Measurements from ENCODE around the gene TMED7. TPM values are rescaled to one million over a fixed set of nuclear protein-coding genes. Genes with fewer than 3 reads are reported as not detected.

TMED7 gene
- total RNA-seq, 1 experiment from 2014 or later: 148 TPM

DNA sequence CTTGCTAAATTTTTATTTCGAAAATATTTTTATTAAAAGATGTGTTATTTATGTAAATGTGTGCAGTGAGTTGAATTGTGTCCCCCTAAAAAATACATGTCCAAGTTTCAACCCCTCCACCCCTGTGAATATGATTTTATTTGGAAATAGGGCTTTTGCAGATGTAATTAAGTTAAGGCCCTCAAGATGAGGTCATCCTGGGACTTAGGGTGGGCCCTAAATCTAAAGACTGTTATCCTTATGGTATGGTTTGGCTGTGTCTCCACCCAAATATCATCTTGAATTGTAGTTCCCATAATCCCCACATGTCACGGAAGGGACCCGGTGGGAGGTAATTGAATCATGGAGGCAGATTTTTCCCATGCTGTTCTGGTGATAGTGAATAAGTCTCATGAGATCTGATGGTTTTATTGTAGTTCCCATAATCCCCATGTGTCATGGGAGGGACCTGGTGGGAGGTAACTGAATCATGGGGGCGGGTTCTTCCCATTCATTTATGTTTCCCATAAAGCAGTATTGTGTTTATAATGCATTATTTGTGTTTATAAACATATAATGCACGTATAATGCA lies 1.5 kb upstream of the TMED7 start:
- no peak for DNase-seq (ENCODE audit: low read depth)

DNA sequence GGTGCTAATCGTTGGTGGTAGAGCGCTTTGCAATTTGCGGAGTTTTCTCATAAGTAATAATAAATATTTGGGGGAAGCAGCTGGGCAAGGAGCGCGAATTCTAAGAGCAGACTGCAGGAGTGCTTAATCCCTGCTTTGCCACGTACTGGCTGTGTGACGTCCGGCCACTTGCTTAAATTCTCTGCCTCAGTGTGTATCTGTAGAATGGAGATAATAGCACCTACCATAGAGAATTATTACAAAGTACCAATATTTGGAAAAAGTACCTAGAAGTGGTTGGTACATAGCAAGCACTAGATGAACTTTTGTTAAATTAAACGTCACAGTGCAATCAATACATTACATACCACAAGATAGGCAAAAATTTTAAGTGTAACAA lies 598 bp upstream of the TMED7 start:
- DNase-seq (ENCODE audit: low read depth): no peak

DNA sequence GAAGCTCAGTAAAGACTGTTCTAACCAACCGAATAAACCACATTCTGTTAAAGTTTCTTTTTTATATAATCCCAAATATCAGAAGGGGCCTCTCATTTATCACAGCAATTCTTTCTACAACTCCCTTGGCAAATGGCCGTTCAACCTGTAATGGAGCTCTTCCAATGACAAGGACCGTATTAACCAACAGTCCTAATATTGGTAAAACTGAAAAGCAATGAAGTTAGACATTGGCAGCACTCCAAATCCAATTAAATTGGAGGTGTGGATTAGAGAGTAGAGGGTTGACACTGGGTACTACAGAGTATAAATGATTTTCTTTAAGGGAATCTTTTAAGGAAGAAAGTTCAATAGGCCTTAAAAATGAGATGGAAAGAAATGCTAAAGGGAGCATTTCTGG lies 842 bp downstream of the TMED7 start:
- DNase-seq (ENCODE audit: low read depth): no peak

DNA sequence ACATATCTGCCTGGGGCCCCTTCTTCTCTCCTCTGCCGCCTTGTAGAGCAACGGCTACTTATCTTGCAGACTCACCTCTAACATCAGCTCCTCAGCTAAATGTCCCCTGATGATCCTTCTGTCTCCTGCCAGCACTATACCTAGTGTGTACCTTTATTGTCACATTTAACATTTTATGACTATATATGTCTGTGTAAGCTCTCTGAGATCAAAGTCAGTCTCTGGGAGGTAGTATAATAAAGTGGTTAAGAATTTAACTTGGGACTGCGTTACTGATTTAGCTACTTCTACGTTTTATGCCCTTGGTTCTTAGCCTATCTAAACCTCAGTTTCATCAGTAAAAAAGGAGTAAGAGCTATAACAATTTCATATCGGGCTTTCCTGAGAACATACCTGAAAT lies 2.2 kb downstream of the TMED7 start:
- DNase-seq (ENCODE audit: low read depth): no peak

DNA sequence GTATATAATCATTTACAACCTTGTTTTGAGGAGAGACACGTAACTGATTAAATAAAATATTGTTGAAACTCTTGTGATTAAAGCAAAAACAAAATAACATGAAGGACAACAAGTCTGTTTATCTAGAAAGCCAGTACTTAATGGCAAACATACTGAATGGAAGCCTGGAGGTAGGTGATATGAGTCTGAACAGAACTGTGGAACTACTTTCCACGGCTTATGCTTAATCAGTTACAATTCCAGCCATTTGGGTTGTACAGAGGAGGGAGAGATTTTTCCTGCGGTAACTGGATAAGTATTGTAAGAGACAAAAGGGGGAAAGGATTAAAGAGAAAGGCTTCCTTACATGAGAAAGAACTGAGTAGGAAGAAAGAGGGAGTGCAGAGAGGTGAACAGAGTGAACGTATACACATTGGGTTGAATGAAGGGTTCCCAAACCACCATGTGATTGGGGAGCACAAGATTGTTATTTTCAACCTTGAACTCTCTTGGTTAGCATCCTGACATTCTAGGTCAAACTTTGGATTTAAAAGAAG lies 4.4 kb downstream of the TMED7 start:
- DNase-seq (ENCODE audit: low read depth): no peak

DNA sequence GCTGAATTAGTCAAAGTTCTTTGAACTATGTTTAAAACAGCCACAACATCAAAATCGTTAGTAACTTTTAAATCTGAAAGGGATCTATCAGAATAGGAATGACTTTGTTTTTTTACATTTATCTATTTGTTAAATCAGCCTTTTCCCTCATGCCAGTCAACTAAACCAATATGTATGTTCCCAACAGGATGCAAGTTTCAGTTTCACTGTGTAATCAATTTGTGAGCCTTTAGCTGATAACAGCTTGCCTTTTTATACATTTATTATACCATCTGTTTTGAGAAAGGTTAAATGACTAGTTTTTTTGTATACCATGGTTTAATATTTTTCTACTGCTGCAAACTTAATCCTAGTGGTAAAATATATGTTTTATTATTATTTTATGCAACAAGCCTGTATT lies 8.9 kb downstream of the TMED7 start:
- DNase-seq (ENCODE audit: low read depth): no peak

DNA sequence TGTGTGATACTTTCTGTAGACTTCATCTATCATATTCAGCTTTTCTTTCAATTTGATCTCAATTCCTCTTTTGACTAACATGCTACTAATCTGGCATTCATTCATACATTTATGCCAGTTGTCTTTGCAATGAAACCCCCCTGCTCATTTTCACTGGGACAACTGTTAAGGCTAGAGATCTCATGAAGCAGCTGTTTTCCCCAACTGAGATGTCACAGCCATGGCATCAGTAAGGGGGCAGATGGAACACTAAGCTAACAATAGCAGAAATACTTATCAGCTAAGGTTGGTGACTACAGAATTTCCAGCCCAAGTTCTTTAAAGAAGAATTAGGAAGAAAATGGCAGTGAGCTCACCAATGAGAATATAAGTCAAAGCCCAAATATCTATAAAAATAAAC lies 9.4 kb downstream of the TMED7 start:
- DNase-seq (ENCODE audit: low read depth): no peak

DNA sequence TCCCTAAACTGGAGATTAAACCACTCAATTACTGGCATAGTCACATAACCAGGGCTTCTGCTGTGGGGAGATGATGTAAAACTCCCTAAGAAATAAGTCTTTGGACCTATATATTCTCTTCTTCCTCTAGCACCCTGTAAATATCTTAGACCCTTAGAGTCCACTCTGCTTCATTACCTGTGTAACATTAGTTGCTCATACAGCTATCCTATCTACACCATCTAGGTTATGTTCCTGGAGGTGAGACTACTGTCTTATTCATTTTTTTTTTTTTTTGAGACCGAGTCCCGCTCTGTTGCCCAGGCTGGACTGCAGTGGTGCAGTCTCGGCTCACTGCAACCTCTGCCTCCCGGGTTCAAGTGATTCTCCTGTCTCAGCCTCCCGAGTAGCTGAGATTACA lies 14.0 kb downstream of the TMED7 start:
- DNase-seq (ENCODE audit: low read depth): no peak

DNA sequence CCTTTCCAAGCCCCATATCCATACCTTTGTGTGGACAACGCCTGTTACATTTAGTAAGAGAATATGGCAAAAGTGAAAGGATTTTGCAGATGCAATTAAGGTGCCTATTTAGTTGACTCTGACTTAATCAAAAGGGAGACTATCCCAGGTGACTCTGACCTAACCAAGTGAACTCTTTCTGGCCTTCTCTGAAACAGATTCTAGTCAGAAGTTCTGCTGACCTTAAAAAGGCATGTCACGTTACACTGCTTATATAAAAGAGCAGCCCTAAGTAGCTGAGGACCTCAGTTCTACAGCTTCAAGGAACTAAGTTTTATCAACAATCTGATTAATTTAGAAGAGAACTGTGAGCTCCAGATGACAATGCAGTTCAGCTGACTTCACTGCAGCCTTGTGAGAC lies 17.9 kb downstream of the TMED7 start:
- no peak for DNase-seq (ENCODE audit: low read depth)

DNA sequence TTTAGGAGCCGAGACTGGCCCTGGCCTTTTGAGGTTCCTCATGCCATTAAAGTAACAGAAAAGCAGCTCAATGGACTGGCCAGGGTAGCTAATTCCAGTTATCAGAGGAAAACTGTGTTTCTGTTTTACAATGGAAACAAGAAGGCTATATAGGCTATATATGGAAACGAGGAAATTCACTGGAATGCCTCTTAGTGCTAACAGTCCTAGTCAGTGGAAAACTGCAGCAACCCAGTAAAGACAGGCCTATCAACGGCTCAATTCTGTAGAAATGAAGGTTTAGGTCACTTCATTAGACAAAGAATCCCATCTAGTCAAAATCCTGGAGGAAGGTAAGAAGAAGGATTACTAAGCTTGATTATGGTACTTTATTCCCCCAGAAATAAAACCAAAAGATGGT lies 20.4 kb downstream of the TMED7 start:
- no peak for DNase-seq (ENCODE audit: low read depth)

DNA sequence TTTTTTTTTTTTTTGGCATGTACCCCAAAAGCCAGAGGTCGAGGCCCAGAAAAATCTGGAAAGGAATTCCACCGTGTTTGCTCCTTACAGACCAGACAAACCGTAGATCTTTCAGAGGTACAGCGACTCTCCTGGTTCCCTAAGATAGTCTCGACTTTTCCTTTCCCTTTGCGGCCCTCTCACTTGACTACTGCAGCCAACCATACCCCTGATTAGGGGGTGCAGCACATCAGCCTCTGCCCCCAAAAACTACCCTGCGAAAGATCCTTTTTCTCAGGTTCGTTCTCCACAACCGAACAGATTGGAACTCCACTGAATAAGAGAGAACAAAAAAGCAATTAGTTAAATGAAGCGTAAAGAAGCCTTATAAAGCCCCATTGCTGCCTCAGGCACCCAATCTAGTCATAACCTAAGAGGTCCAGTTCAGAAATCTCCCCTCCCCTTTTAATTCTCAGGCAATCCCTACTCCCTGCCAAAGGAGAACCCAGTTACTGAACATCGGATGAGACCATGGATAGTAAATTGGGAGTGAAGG lies 23.2 kb downstream of the TMED7 start:
- peak; percentile 92 for DNase-seq (ENCODE audit: low read depth)

DNA sequence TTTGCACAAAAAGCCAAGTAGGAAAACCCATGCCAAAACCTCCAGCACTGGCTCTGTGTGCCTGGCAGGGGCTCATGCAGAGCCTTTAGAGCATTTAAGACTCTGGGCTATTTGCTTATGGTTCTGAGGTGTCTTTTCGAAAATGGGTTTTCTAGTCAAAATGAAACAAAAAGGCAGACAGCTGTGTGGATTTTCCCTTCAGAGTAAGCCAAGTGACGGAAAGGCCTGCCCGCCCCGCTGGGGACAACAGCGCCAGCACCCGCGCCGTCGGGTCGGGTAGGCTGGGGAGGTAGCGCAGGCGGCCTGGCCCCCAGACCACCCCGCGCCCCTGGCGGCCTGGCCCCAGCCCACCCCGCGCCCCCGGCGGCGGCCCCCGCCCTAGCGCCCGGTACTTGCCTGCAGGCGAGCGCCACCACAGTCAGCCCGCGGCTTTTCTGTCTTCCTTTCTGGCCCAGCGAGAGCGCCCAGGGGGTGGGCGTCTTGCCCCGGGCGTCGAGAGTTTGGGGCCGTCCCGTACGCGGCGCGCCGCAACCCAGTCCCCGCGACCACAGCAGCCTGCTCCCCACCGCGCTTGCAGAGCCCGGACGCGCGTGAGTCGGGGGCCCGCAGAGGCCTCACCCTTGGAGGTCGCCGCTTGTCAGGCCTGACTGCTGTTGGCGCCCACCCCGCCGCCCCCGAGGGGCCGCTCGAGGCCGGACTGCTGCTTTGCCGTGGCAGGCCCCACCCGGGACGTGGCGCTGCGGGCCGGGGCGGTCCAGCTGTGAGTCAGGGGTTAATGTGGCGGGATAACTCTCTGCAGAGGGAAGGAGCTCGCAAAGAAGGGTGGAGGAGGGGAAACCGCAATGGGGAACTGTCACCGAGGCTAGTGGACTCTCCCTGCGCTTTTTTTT lies 23.9 kb downstream of the TMED7 start, which contains the start of gene TICAM2:
TICAM2 (minus strand) TSS at position 779 of the 890 bp plus-strand sequence. CDS start 21,223 bp downstream, outside the sequence.
- peak; percentile 37 for DNase-seq (ENCODE audit: low read depth)

DNA sequence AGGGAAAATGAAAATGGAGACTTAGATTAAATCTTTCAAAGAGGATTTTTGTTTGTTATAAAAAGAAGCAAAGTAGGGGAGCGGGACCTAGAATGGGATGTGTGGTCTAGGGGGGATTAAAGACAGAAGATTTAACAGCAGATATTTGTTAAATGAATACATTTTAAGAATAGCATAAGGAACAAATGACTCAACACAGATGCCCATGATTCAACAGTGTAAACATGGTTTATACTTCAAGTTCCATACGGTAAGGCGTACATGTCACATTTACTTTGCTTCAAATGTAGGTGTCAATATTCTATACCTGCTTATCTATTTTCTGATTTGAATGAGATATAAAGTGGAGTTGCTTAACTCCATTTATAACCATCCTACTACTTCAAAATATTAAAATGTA lies 25.1 kb downstream of the TMED7 start:
- no peak for DNase-seq (ENCODE audit: low read depth)

DNA sequence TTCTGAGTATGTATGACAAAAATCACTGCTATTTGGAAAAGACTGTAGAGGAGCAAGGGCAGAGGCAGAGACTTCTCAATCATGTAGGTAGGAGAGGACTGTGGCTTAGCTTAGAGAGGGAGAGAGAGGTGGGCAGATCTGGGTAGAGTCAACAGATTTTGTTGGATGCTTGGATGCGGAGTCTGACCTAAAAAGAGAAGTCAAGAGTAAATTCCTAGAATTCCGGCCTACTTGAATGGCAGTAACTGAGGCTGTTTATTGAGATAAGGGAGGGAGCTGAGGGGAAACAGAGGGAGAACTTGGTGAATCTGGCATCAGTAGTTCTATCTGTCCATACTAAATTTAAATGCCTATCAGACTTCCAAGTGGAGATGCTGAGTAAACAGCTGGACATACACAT lies 25.9 kb downstream of the TMED7 start:
- no peak for DNase-seq (ENCODE audit: low read depth)

DNA sequence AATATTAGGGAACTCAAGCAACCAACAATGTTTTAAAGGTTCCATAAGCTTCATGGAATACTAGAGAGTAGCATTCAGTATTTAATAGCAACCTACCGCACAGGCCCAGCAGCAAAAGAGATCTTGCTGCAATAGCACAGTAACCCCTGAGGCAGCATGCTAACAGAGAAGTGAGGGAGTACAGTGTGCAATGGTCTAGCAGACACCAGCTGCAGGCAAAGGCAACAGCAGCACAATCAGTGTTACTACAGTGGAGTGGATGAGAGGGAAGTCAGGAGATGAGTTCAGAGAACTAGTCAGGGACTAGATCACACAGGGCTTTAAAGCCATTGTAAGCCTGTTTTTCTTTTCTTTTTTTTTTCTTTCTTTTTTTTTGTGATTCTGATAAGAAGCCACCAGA lies 26.3 kb downstream of the TMED7 start:
- peak; percentile 38 for DNase-seq (ENCODE audit: low read depth)

DNA sequence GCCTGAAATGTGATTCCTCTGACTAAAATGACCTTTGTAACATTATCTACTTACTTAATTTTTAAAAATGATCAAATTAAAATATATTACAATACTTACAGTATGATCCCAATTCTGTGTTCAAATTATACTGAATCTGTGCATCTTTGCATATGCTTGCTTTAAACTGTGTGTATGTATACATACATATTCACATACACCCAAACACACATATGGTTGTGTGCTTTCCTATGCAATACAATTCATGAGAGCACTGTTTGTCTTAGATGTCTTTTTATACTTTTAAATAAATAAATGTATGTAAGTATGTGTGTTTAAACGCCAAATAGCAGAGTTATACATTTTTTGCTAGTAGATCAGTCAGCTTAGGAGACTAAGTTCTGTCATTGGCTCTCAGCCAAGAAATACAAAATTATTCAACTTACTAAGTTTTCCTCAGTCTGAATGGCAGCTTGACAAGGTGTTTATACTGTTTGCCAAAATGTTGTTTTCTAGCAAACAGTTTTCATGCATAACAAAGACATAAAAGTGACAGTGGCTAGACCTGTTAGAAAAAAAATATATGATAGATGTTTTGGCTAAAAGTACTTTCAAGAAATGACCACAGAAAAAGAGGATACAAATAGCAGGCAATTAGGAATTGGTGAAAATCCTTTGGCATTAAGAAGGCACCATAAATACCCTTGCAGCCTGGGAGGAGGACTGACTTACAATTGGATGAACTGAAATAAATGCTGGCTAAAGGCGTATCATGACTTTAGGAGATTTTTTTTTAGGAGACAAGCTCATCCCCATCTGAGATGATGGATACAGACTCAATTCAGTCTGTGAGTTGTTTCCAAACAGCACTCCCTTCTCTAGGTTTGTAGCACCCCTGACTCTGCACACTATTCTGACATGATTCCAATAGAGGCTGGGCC lies 31.4 kb downstream of the TMED7 start:
- no peak for DNase-seq (ENCODE audit: low read depth)

DNA sequence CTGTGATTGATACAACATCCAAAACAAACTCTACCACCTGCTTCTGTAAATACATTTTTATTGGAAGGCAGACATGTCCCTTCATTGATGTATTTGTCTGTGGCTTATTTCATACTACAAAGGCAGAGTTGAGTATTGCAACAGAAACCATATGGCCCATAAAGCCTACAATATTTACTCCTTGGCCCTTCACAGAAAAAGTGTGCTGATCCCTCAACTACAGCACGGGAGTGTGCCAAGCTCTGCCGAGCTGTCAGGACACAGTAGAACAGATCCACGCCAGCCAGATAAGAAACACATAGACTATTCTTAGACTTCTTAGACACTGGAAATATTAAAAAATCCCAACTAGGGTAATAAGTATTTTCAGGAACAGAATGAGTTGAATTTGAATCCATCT lies 36.8 kb downstream of the TMED7 start:
- DNase-seq (ENCODE audit: low read depth): no peak

DNA sequence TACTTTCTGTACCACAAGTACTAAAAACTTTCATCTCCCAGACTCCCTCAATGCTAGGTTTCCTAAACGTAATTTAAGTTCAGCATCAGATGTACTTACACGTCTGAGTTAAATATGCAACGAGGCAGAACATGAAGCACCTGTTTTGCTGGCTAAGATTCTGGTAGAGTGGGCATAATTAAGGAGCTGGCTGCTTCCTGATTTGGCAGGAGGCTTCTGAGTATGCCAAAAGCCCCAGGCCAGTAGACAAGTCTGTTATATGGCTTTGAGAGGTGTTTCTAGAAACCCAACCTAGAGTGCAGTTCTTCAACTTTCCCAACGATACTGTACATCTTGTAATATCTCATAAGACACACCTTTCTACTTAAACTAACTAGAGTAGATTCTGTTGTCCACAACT lies 37.2 kb downstream of the TMED7 start:
- DNase-seq (ENCODE audit: low read depth): no peak

DNA sequence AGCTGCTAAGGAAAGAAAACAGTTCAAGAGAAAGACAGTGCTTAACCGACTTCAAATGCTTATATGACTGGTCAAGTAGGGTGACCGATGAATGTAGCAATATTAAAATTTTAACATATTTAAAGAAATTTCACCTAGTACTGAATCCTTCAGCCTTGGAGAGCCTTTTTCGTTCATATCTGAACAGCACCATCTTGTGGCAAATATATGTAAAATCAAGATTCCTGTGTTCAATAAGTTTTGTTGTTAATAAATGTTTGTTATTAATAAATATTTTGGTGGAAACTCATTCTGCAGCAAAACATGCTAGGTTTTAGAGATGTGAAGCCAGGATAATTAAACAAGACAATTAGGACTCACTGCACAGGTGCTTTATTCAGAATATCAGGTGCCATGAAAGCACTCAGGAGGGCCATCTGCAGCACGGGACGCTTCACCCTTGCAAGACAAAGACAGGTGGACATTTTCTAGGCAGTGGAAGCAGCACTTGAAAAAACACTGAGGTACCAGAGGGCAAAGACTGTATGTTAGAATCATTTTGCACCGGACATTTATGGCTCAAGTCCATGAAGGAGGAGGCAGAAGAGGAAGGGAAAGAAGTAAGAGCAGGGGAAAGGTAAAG lies 39.2 kb downstream of the TMED7 start:
- DNase-seq (ENCODE audit: low read depth): peak; percentile 36

DNA sequence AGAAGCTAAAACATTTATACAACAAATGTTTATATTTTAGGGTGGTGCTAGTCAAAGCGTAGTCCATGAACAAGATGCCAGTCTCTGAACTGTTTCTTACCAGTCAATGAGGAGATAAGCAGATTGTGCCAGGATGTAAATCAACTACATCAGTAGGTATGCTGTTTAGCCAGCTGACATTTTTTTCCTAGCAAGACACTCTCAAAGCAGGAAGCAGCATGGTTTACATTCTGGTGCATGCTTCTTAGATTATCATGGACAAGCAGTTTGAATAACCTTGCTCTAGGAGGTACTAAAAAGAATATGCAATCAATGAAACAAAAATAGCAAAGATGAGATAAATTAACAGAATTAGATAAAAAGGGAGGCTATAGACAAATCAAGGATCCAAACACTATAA lies 40.6 kb downstream of the TMED7 start:
- DNase-seq (ENCODE audit: low read depth): no peak

DNA sequence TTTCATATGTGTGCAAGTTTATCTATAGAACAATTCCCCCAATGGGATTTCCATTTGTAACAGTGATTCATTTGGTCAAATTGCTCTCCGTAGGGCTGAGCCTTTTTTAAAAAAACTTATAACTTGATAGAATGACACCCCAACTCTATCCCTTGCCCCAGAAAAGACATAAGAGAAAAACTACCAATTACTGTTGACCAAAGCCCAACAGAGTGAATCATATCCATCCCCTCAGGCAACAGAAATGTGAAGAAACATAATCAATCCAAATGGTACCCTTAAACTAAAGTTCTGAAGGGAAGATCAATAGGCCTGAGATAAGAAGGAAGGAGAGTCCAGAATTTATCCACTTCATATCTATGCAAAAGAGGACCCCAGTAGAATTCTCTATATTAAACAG lies 41.3 kb downstream of the TMED7 start:
- DNase-seq (ENCODE audit: low read depth): peak; percentile 57
